Liver (tissue), 3 donors: ENCODE data around the gene LPO.

Experiments
- FOXA1 ChIP-seq: IDR thresholded peaks from 2 replicates; pipeline ENCODE4 v1.6.1; 2016; ENCODE audit warnings: antibody characterized with exemption
- GABPA ChIP-seq, 2 donors: IDR thresholded peaks in 1 of 2; conservative IDR thresholded peaks in 1 of 2; 2 replicates each; pipeline ENCODE4 v1.6.1; 2016; ENCODE audit warnings: antibody characterized with exemption in 2 of 2, mild to moderate bottlenecking in 1 of 2, moderate library complexity in 1 of 2
- HNF4A ChIP-seq, 2 donors: conservative IDR thresholded peaks; 2 replicates each; pipeline ENCODE4 v1.6.1; 2016; ENCODE audit warnings: antibody characterized with exemption in 2 of 2, mild to moderate bottlenecking in 2 of 2
- HNF4G ChIP-seq: IDR thresholded peaks from 2 replicates; pipeline ENCODE4 v1.6.1; 2016; ENCODE audit warnings: antibody characterized with exemption
- NR2F2 ChIP-seq: IDR thresholded peaks from 2 replicates; pipeline ENCODE4 v1.6.1; 2016; ENCODE audit warnings: antibody characterized with exemption
- RXRA ChIP-seq, 2 donors: IDR thresholded peaks; 2 replicates each; pipeline ENCODE4 v1.6.1; 2017 to 2018; ENCODE audit warnings: antibody characterized with exemption in 2 of 2, mild to moderate bottlenecking in 1 of 2
- TF ChIP-seq, protein P1 (sequence below): fragments of 150-350 bp; IDR thresholded peaks from 2 replicates; pipeline ENCODE4 v1.5.1; 2017; ENCODE audit warnings: improper control_type of control experiment, low read depth, low read length; ENCODE audit not compliant: missing input control
- TF ChIP-seq, protein P2 (sequence below): IDR thresholded peaks from 2 replicates; pipeline ENCODE4 v1.6.1; 2016; ENCODE audit warnings: antibody characterized with exemption
- donor health status: healthy.
- donor health status: healthy.

DNA sequence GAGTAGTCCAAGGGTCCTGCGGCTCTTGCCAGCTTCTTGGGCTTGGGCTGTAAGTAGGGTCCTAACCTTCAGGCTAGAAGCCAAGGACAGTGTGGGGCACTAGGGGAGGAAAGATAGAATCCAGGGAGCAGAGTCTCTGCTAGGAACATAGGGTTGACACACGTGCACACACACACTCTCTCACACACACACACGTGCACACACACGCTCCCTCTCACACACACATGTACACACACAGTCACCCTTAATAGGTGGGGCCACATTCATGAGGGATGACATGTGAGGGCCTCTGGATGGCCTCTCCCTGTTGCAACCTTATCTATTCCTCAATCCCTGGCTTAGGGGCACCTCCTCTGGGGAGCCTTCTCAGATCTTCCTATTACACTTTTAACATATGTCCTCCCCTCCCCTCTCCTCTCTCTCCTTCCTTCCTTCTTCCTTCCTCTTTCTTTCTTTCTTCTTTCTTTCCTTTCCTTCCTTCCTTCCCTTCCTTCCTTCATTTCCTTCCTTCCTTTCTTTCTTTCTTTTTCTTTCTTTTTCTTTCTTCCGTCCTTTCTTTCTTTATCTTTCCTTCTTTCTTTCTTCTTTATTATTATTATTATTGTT, 42.8 kb upstream of the LPO start:
- TF ChIP-seq, protein P1, sequence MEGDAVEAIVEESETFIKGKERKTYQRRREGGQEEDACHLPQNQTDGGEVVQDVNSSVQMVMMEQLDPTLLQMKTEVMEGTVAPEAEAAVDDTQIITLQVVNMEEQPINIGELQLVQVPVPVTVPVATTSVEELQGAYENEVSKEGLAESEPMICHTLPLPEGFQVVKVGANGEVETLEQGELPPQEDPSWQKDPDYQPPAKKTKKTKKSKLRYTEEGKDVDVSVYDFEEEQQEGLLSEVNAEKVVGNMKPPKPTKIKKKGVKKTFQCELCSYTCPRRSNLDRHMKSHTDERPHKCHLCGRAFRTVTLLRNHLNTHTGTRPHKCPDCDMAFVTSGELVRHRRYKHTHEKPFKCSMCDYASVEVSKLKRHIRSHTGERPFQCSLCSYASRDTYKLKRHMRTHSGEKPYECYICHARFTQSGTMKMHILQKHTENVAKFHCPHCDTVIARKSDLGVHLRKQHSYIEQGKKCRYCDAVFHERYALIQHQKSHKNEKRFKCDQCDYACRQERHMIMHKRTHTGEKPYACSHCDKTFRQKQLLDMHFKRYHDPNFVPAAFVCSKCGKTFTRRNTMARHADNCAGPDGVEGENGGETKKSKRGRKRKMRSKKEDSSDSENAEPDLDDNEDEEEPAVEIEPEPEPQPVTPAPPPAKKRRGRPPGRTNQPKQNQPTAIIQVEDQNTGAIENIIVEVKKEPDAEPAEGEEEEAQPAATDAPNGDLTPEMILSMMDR: no peak
- TF ChIP-seq RXRA (IDR thresholded peaks at IDR 0.05): no peak
- TF ChIP-seq FOXA1: no peak
- TF ChIP-seq NR2F2: no peak
- TF ChIP-seq HNF4A (conservative IDR thresholded peaks at IDR 0.05): no peak
- TF ChIP-seq GABPA (IDR thresholded peaks at IDR 0.05 in 1 of 2, conservative IDR thresholded peaks at IDR 0.05 in 1 of 2): no peak
- no peak for TF ChIP-seq HNF4G
- TF ChIP-seq, protein P2, sequence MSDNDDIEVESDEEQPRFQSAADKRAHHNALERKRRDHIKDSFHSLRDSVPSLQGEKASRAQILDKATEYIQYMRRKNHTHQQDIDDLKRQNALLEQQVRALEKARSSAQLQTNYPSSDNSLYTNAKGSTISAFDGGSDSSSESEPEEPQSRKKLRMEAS: no peak
